CD4-positive, alpha-beta T cell (primary cell): ENCODE results near the gene HMMR. TPM values are rescaled to one million over a fixed set of nuclear protein-coding genes. Genes with fewer than 3 reads are reported as not detected.

Experiments used
- ATAC-seq: fragments of 200-7000 bp; cut with Tn5 transposase; one replicate; pipeline ENCODE4 v1.10.0; 2022; ENCODE audit warnings: mild to moderate bottlenecking; ENCODE audit not compliant: poor library complexity
- CTCF ChIA-PET: fragments of 350-600 bp; sonication (Branson Sonifier 250); formaldehyde crosslinking; loops from one replicate; lab custom pipeline; 2021; ENCODE audit warnings: antibody characterized with exemption, inconsistent platforms; lab: Charles Lee
- POLR2A ChIA-PET: fragments of 350-600 bp; sonication (Branson Sonifier 250); formaldehyde crosslinking; loops from one replicate; lab custom pipeline; 2021; ENCODE audit warnings: antibody characterized with exemption, inconsistent platforms; lab: Charles Lee
- DNase-seq, 14 experiments: peaks; one replicate each; pipeline ENCODE4 v3.0.0-alpha.2; 2013 to 2020; ENCODE audit warnings: mixed read lengths in 2 of 14
- H3K27ac ChIP-seq, 2 donors: one replicate each; pipeline versions ENCODE4 v1.5.1 to v1.7.0; 2013; ENCODE audit warnings: low read length in 2 of 2, low read depth in 1 of 2, mild to moderate bottlenecking in 1 of 2
- H3K27me3 ChIP-seq, 2 experiments: 1 replicate in 1 of 2; 2 replicates in 1 of 2; pipeline versions ENCODE4 v1.6.1 to v1.7.0; 2013; ENCODE audit warnings: low read length in 2 of 2, control low read depth in 1 of 2, mild to moderate bottlenecking in 1 of 2, moderate library complexity in 1 of 2; ENCODE audit not compliant: insufficient read depth in 2 of 2, control insufficient read depth in 1 of 2
- H3K36me3 ChIP-seq: one replicate; pipeline ENCODE4 v1.6.1; 2013; ENCODE audit warnings: low read length, control low read depth; ENCODE audit not compliant: insufficient read depth
- H3K4me1 ChIP-seq: one replicate; pipeline ENCODE4 v1.6.1; 2013; ENCODE audit warnings: low read length, control low read depth; ENCODE audit not compliant: insufficient read depth
- H3K4me3 ChIP-seq: one replicate; pipeline ENCODE4 v1.5.1; 2013; ENCODE audit warnings: mild to moderate bottlenecking, low read length, moderate library complexity
- H3K9me3 ChIP-seq, 2 experiments: 1 replicate in 1 of 2; 2 replicates in 1 of 2; pipeline versions ENCODE4 v1.6.1 to v1.7.0; 2013; ENCODE audit warnings: low read length in 2 of 2, mild to moderate bottlenecking in 2 of 2, control low read depth in 1 of 2, moderate library complexity in 1 of 2; ENCODE audit not compliant: control insufficient read depth in 1 of 2, insufficient read depth in 1 of 2
- H3K27ac Mint-ChIP-seq: one replicate; pipeline ENCODE4 v1.8.0; 2020; ENCODE audit warnings: mixed read lengths
- H3K27me3 Mint-ChIP-seq: one replicate; pipeline ENCODE4 v1.8.0; 2021; ENCODE audit warnings: mixed read lengths
- H3K36me3 Mint-ChIP-seq: one replicate; pipeline ENCODE4 v1.8.0; 2021; ENCODE audit warnings: low read depth, mixed read lengths
- H3K4me1 Mint-ChIP-seq: one replicate; pipeline ENCODE4 v1.8.0; 2021; ENCODE audit warnings: low read depth, mixed read lengths
- H3K4me3 Mint-ChIP-seq: one replicate; pipeline ENCODE4 v1.8.0; 2020; ENCODE audit warnings: mild to moderate bottlenecking, mixed read lengths
- H3K9me3 Mint-ChIP-seq: one replicate; pipeline ENCODE4 v1.8.0; 2020; ENCODE audit warnings: mixed read lengths
- intact Hi-C, 2 experiments: fragments of 100-400 bp; cut with DNase I in 1 of 2; cut with micrococcal nuclease in 1 of 2; formaldehyde crosslinking; loops; one replicate each; pipeline versions ENCODE4 v1.15.1 to v1.9.0; 2023 to 2025; cut with DNase I, micrococcal nuclease
- total RNA-seq, 174 experiments: library from RNA in 2 of 174; stranded (reverse) in 2 of 174; gene quantifications; one replicate each; pipeline ENCODE4 v1.2.3 and lab custom pipeline; 2021 to 2026
- TF ChIP-seq, protein P1 (sequence below): fragments of 200-600 bp; IDR thresholded peaks from one replicate; pipeline ENCODE4 v1.8.0; 2022; ENCODE audit warnings: antibody characterized with exemption, mild to moderate bottlenecking

Gene HMMR
- total RNA-seq, 2 experiments from 2014 or later: 0.42 to 0.74 TPM

- H3K36me3 ChIP-seq: no peaks in the 10 kb centered on the region
- TF ChIP-seq, protein P1, sequence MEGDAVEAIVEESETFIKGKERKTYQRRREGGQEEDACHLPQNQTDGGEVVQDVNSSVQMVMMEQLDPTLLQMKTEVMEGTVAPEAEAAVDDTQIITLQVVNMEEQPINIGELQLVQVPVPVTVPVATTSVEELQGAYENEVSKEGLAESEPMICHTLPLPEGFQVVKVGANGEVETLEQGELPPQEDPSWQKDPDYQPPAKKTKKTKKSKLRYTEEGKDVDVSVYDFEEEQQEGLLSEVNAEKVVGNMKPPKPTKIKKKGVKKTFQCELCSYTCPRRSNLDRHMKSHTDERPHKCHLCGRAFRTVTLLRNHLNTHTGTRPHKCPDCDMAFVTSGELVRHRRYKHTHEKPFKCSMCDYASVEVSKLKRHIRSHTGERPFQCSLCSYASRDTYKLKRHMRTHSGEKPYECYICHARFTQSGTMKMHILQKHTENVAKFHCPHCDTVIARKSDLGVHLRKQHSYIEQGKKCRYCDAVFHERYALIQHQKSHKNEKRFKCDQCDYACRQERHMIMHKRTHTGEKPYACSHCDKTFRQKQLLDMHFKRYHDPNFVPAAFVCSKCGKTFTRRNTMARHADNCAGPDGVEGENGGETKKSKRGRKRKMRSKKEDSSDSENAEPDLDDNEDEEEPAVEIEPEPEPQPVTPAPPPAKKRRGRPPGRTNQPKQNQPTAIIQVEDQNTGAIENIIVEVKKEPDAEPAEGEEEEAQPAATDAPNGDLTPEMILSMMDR: no peak
- POLR2A ChIA-PET: interaction anchor here (1.1 to 2.4 kb wide), 3 partner anchors 14 to 38 kb away, joined by 4 to 8 read pairs (median 5); partner anchors contain the start of gene MAT2B
- no peak overlapping the region for H3K4me3 Mint-ChIP-seq
- no peak overlapping the region for H3K27ac ChIP-seq
- CTCF ChIA-PET: no interaction called here
- no peaks in the 10 kb centered on the region for H3K4me1 Mint-ChIP-seq
- ATAC-seq: no peak
- intact Hi-C loops: no loop called here
- no peaks in the 10 kb centered on the region for H3K9me3 Mint-ChIP-seq
- H3K4me1 ChIP-seq: peaks cover under 1% of the 10 kb centered on the region
- DNase-seq: no peak
- H3K27ac Mint-ChIP-seq: no peak overlapping the region
- no peaks in the 10 kb centered on the region for H3K27me3 ChIP-seq
- H3K4me3 ChIP-seq: no peak overlapping the region
- H3K9me3 ChIP-seq: no peaks in the 10 kb centered on the region
- H3K27me3 Mint-ChIP-seq: no peaks in the 10 kb centered on the region
- no peaks in the 10 kb centered on the region for H3K36me3 Mint-ChIP-seq
Measured at GRCh38 chr5:163467682-163468081, 7.2 kb downstream of the HMMR start.

DNA sequence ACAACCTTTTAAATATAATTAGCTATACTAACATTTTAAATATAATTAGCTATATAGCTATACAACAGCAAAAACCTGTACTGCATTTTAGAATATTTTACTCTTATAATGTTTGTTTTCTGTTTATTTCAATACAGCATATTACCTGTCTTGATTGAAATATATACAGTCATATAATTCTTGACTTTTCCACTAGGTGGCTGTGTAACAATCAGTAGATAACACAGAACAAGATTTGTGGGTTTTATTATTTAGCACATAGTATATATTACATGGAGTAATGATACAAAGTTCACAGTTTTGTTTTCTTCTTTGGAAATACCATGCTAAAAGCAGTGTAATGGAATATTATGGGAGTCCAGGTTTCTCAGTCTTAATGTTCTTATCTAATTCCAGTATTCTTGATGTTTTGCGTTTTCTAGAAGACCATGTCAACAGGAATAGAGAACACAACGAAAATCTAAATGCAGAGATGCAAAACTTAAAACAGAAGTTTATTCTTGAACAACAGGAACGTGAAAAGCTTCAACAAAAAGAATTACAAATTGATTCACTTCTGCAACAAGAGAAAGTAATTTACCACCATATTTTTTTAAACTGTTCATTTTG, 13.3 kb downstream of the HMMR start:
- H3K4me1 ChIP-seq: no peaks in the 10 kb centered on the region
- H3K4me3 Mint-ChIP-seq: no peak overlapping the region
- H3K27ac ChIP-seq: no peak overlapping the region
- no peaks in the 10 kb centered on the region for H3K27me3 Mint-ChIP-seq
- intact Hi-C loops: loop anchor here in 1 of 2 experiments (1.0 kb wide), 1 partner anchor 30 kb away; no protein-coding TSS in a partner anchor
- no peaks in the 10 kb centered on the region for H3K36me3 Mint-ChIP-seq
- ChIA-PET POLR2A (interaction anchor here (1.0 to 3.1 kb wide), 3 partner anchors 13 to 34 kb away, joined by 3 to 18 read pairs (median 8); partner anchors contain the start of genes HMMR, MAT2B and NUDCD2), CTCF (interaction anchor here (1.4 kb wide), 1 partner anchor 8 kb away, joined by 3 read pairs; no protein-coding TSS in a partner anchor)
- DNase-seq (peak in 3 of 14 experiments; percentile 44 to 55 (median 55)), ATAC-seq (peak; percentile 55)
- no peak overlapping the region for H3K27ac Mint-ChIP-seq
- no peaks in the 10 kb centered on the region for H3K36me3 ChIP-seq
- no peaks in the 10 kb centered on the region for H3K4me1 Mint-ChIP-seq
- TF ChIP-seq, protein P1: peak; percentile 58
- no peaks in the 10 kb centered on the region for H3K27me3 ChIP-seq
- H3K4me3 ChIP-seq: no peak overlapping the region
- no peaks in the 10 kb centered on the region for H3K9me3 Mint-ChIP-seq
- H3K9me3 ChIP-seq: no peaks in the 10 kb centered on the region

GRCh38 chr5:163475411-163475810, 15.0 kb downstream of the HMMR start:
- no peak for ATAC-seq
- TF ChIP-seq, protein P1: no peak

More at GRCh38 chr5:163475411-163475810, 15.0 kb downstream of the HMMR start:
- Mint-ChIP-seq H3K4me1 (no peaks in the 10 kb centered on the region), H3K9me3 (no peaks in the 10 kb centered on the region), H3K27me3 (no peaks in the 10 kb centered on the region), H3K4me3 (no peak overlapping the region), H3K27ac (no peak overlapping the region), H3K36me3 (no peaks in the 10 kb centered on the region)
- POLR2A ChIA-PET: interaction anchor here (1.0 to 3.1 kb wide), 2 partner anchors 15 to 38 kb away, joined by 3 to 18 read pairs; partner anchors contain the start of genes CCNG1, HMMR and NUDCD2
- no peaks in the 10 kb centered on the region for H3K9me3 ChIP-seq
- no peak overlapping the region for H3K4me3 ChIP-seq
- H3K36me3 ChIP-seq: no peaks in the 10 kb centered on the region
- DNase-seq: no peak
- no peak overlapping the region for H3K27ac ChIP-seq
- H3K27me3 ChIP-seq: no peaks in the 10 kb centered on the region
- H3K4me1 ChIP-seq: no peaks in the 10 kb centered on the region
- CTCF ChIA-PET: interaction anchor here (0.8 to 1.2 kb wide), 2 partner anchors 13 to 14 kb away, joined by 3 read pairs; no protein-coding TSS in a partner anchor
- intact Hi-C loops: no loop called here
